ENCODE results near the gene HIP1.
A peak's percentile ranks its signal among the peaks of the same experiment; 100 is the strongest.
"Not testable (repeated sequence)": the region's sequence is repeated elsewhere in the genome, so short reads cannot be mapped to it uniquely, and the experiment has no call there.

HIP1 gene

DNA sequence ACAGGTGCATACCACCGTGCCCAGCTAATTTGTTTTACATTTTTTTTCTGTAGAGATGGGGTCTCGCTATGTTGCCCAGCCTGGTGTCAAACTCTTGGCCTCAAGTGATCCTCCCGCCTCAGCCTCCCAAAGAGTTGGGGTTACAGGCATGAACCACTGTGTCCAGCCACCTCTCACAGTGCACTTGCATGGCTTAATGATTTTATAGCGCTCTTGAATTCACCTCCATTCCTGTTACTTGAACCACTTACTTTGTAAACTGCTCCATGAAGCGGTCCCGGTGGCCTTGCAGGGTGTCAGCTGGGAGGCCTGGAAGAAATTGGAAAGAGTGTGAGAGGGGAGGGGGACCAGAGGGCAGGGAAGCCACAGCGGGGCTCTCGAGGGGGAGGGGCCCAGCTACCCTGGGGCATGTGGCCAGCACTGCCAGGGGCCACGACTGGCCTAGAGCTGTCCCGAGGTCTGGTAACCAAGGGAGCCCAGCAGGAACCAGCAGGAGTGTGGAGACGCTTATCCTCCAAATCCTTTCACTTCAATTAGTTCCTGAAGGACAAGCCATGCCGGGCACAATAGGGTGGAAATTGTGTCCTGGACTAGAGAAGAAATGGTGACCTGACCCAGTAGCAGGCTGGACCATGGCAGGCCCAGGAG is 170.7 kb downstream of the HIP1 start:
- DNase-seq, result no peak

DNA sequence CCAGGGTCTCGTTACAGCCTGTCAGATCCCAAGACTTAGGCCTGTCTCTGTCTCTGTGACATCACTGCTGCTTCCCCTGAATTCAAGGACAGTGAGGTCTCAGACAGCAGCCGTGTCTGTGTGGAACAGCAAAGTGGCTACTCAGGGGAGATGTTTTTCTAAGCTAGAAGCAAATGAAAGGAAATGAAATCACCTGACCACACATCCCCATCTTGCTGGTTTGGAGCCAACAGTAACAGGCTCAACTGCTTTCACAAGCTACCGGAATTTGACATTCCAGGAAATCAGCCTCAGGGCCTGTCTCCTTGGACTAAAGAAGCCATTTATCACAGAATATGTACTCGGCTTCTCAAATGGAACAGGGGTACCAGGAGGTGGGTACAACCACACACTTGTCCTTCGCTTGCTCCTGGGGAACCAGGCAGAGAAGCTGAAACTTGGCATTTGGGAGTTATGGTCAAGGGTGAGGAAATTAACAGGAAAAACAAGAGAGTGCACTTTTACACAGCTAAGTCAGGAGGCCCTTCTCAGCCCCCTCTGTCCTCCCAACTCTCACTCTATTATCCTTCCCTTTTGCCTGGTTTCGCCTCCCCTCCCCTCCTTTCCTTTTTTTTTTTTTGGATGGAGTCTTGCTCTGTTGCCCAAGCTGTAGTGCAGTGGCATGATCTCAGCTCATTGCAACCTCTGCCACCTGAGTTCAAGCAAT is 173.5 kb downstream of the HIP1 start:
- DNase-seq, result peak in 1 of 5 donors; percentile 8

DNA sequence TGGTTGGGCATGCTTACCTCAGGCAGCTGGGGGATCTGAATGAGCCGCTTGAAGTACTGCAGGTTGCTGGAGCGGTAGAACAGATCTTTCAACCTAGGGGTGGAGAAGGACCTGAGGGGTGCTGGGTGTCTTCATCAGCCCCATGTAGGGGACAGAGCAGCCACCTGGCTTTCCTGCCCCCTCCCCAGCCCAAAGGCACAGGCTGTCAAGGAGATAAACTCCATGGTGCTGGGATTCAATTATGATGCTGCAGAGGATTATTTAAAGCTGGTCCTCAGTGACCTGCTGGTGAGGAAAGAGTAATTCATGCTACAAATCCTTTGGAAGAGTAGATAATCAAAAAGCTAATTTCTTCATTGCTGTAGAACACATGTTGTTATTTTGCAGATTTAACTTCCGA is 175.6 kb downstream of the HIP1 start:
- no peak for DNase-seq

DNA sequence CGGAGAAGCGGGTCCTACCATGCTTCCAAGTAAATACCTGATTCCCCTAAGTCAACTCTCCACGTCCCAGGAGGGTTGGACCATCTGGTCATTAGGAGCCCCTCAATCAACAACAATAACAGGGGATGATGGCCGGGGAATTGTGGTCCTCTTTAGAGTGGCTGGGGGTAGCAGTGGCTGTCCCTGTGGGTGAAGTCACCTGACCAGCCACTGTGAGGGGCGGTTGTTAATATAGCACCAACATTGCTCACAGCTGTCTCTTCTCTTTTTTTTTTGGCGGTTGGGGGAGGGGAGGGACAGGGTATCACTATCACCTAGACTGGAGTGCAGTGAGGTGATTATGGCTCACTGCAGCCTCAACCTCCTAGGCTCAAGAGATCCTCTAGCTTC is 178.8 kb downstream of the HIP1 start:
- DNase-seq, result no peak

DNA sequence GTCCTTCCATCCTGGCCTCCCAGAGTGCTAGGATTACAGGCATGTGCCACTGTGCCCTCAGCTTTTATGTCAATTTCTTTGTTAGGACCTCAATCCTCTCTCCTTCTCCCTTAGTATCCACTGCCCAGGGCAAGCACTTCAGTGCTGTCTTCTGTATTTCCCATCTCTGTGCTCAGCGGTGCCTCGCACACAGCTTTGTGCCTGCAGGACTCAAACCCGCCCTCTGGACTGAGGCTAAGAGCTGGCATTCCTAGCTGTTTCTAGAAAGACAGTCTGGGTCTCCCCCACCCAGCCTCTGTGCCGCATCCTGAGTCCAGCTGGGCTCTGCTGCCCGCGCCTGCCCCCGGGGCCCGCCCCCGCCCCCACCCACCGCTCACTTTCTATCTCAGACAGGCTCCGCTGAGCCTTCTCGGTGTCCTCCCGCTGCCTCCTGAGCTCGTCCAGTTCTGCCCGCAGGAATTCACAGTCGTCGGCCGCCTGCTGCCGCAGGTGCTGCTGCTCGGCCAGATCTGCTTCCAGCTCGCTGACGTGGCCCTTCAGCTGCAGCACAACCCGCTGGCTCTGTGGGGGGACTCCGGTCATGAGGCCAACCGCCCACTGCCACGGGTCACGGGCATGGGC is 179.3 kb downstream of the HIP1 start:
- no peak for DNase-seq

DNA sequence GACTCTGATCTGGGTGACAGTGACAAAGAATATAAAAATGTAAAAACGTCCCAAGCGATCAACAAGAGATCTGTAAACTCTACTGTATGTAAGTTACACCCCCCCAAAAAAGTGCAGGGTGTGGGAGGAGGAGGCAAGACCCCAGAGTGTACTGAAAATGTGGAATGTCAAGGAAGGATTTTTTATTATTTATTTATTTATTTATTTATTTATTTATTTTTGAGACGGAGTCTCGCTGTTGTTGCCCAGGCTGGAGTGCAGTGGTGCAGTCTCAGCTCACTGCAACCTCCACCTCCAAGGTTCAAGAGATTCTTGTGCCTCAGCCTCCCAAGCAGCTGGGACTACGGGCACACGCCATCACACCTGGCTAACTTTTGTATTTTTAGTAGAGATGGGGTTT is 181.9 kb downstream of the HIP1 start:
- not testable (repeated sequence) for DNase-seq

DNA sequence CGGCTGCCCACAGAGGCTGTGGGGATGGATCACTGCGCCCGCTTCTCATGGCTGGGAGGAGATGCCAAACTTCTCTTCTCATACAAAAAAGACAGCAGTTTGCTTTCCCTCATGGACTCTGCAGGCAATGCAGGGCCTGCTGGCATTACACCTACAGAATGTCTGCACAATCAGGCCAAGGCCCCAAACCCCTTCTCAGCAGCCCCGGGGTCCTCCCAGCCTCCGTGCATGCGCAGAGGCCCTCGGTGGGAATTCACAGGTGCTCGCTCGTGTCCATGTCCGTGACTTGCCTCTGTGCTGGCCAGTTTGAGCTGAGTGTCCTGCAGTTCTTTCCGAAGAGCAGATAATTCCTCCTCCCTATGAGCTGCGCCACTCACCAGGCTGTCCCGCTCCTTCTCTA is 183.0 kb downstream of the HIP1 start:
- no peak for DNase-seq

DNA sequence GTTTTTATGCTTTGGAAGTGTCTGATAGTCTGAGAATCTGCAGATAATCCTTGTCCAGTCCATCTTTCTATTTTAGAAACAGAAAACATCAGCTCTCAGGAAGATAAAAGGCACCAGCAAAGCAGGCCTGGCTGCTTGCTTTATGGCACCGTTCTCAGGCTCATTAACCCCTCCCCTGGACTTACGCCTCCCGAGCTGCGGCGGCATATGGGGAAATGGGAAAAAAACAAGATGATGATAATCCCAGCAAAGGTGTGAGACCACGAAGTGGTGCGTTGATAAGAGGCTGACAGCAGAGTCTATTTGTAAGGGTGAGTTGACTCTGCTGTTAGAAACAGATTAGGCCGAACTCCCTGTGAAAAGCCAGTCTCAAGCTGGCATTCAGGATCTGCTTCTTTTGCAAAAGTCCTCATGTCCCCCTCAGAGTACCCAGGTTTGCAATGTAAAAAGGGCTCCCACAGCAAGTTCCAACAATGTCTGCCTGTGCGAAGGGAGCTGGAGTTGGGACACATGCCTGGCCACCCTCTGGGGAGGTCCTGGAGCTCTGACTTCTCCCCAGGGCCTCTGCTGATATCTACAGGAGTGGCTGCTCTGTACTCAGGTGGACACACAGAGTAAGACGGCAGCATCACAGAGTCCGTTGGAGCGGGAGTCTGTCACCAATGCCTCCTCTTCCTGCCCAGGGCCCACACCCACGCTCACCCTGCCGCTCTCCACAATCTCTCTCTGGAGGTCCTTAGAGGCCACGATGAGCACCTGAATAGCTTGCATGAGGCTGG is 192.3 kb downstream of the HIP1 start:
- no peak for DNase-seq

DNA sequence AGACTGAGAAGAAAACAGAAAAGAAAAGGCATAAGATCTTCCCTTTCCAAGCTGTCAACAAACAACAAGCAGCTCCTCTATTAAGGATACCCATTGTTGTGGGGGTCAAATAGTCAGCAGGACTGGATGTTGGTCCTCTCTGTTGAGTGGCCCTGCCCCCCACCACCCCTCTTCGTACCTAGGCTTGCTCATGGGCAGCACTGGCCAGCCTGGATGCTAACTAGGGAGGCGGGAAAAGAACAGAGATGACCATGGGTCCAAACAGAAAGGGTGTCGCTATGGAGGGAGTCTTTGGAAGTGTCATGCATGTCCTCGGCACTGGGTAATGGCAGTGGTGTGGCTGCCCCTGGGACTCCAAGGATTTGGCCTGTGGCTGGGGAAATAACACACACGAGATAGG is 201.0 kb downstream of the HIP1 start:
- DNase-seq, result no peak

DNA sequence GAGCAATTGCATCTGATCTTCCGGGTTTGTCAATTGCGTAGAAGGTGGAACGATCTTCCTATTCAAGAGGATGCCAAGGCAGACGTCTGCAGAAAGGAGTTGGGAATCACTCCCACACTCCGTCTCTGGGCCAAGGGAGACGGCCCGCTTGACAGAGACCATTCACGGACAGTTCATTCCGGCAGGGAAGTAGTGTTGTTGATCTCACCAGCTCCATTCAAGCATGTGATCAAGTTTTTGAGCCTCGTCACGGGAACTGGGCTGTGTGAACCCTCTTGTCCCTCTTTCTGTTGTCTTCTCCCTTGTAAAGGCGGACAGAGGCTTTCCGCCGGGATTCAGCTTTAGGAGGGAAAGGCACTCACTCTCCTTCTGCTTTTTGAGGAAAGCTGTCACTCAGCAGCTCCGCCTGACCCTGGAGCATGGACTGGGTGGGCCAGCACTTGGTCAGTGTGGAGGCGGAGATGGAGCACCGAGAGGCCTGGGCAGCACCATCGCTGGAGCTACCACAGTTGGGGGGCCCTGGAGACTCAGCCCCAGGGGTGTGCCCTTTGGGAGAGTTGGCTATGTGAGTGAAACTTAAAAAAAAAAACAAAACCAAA is 201.7 kb downstream of the HIP1 start:
- DNase-seq, result no peak

DNA sequence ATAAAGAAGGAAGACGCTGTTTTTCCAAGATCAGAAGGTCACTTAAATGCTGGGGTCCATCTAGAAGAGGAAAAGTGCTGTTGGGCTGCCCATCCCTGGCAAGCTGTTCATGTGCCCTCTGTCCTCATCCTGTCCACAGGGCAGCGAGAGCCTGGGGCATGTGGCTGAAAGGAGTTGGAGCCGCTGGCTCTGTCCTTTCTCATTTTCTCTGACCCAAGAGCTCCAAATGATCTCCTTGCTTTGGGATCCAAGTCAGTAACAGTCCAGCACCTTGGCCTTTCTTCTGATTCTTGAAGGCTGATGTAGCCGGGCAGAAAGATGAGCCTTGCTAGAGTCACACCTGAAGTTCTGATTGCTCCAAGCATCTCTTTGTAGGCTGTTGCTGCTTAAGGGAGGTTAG is 202.2 kb downstream of the HIP1 start:
- DNase-seq, result no peak

DNA sequence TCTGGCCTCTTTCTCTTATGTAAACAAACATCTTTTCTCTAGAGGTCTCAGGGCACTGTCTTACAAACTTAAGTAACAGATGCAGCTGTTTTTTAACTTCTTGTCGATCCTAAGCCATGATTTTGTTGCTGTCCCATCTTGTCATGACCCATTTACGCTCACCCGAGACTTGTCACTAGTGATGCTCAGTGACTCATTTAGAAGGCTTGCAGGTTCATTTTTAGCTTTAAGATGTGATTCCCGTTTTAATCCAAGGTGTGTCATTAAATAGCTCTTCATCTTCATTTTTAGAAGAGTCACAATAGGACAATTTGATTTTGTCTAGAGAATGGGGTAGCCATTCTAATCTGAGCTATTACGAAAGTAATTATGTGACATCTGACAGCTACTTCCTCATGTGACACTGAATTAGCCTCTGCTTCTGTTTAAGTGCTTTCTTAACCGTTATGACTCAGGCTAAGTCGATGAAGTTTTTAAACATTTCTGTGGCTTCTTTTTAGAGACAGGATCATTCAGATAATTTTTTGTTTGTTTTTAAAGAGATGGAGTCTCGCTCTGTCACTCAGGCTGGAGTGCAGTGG is 203.9 kb downstream of the HIP1 start:
- peak in 1 of 5 donors; percentile 38 for DNase-seq

DNA sequence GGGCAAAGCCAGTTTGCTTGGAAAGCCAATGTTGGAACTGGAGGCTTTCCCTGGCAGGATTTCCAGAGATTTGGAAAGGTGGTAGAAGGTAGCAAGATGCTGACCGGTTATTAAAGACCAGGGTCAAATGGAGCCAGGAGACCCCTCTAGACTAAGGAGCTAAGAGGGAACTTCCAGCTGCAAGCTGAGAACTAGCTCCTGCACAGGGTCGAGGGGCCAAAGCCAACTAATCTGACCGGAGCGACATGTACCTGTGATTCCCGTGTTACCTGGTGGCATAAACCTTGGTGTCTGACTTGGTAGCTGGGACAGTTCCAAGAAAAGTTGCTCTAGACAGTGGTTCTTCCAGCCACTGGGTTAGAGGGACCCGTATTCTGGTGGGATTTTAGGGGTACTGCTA is 204.8 kb downstream of the HIP1 start:
- no peak for DNase-seq

DNA sequence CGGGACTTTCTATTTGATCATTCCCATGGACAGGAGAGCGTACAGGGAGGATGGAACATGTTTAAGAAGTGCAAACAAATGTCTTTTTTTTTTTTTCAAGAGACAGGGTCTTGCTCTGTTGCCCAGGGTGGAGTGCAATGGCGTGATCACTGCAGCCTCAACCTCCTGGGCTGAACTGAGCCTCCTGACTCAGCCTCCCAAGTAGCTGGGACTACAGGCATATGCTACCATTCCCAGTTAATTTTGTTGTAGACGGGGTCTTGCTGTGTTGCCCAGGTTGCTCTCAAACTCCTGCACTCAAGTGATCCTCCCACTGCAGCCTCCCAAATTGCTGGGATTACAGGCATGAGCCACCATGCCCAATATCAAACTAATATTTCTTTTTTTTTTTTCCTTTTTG is 206.1 kb downstream of the HIP1 start:
- DNase-seq, result no peak

DNA sequence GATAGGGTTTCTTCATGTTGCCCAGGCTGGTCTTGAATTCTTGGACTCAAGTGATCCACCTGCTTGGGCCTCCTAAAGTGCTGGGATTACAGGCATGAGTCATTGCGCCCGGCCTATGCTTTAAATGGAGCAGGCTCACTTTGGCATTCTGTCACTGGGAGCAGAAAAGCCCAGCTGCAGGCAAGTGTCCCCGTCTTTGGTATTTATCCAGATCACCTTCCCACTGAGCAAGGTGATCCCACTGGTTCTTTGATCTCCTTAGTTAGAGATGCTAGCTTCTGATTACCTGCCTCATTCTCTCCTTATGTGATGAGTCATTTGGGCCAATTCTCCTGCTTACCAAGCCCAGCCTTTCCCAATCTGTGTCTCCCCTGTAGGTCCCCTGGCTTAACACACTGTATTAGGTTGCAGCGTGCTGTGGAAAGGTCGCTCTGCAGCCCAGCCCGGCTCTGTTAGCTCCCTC is 207.4 kb downstream of the HIP1 start:
- no peak for DNase-seq

DNA sequence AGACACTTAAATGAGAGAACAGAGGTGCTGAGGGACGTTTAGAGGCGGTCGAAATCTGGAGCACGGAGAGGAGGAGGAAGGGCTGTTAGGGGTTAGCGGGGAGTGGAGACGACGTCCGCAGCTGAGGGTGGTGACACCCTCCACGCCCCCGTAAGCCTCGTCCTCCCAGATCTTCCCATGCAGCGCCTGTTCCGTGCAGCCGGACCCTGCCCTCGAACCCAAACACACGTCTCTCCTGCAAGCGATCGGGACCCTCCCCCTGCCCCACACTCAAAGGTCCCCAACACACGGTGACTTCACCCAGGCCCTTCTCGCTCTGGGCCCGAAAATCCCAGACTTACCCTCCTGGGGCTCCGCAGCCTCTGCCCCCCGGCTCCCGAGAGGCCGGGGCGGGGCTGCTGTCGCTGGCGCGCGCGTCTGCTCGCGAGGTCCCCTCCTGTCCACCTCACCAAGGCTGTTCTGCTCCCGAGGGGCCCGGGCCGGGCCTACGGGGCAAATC is 211.5 kb downstream of the HIP1 start:
- DNase-seq, result peak in 2 of 5 donors; percentile 2 to 3

DNA sequence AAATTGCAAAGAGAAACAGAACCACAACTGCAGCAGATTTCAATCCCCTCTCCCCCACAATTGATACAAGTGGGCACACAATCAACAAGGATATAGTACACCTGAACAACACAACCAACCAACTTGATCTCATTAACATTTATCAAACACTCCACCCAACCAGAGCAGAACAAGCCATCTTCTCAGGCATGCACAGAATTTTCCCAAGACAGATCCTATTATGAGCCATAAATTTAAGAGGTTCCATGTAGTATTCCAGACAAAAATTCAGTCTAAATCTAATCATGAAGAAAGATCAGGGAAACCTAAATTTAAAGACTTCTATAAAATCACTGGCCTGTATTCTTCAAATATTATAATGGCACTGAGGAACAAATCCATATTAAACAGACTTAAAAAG is 217.0 kb downstream of the HIP1 start:
- not testable (repeated sequence) for DNase-seq

DNA sequence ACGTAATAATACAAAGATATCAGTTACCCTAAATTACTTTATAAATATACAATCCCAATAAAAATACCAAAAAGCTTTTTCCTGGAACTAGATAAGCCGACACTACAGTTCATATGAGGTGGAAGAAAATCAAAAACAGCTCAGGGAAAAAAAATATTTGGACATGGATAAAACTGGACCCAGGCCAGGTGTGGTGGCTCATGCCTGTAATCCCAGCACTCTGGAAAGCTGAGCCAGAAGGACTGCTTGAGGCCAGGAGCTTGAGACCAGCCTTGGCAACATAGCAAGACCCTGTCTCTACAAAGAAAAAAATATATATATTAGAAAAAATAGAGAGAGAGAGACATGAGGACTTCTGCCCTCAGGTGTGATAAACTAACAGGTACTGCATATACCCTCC is 219.9 kb downstream of the HIP1 start:
- not testable (repeated sequence) for DNase-seq

DNA sequence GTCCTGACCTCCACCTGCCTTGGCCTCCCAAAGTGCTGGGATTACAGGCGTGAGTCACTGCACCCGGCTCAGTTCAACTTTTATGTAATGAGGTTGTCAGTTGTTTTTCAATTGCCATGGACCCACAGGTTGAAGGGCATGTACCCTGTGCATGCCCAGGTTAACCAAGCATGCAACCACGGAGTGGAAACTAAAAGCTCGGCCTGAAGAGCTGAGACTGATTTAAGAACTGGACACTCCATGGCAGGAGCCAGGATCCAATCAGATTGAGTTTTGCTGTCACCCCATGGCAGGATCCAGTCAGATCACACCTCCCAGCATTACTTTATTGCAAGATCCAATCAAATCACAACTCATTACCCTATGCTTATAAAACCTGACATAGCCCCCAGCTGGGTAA is 229.7 kb downstream of the HIP1 start:
- not testable (repeated sequence) for DNase-seq

DNA sequence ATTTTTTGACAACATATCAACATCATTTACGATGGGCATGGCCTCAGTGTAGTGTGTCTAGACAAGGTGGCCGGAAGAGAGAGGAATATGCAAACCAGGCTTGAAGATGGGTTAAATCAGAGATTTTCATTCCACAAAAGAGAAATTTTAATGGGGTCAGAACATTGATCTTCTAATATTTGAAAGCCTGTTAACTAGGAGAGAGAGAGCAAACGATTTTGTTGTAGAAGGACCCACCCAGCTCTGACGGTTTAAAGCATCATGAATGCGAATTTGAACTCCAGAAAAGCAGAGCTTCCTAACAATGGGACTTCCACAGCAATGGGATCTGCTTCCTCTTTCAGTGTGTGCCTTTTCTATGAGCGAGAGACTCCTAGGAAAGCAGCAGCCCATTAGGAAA is 246.7 kb downstream of the HIP1 start, which contains the start of gene SPDYE5:
Gene SPDYE5, plus strand, starts transcription at position 301 of the 400 bp plus-strand sequence. CDS start 1,728 bp downstream, outside the sequence.
- DNase-seq, result not testable (repeated sequence)

DNA sequence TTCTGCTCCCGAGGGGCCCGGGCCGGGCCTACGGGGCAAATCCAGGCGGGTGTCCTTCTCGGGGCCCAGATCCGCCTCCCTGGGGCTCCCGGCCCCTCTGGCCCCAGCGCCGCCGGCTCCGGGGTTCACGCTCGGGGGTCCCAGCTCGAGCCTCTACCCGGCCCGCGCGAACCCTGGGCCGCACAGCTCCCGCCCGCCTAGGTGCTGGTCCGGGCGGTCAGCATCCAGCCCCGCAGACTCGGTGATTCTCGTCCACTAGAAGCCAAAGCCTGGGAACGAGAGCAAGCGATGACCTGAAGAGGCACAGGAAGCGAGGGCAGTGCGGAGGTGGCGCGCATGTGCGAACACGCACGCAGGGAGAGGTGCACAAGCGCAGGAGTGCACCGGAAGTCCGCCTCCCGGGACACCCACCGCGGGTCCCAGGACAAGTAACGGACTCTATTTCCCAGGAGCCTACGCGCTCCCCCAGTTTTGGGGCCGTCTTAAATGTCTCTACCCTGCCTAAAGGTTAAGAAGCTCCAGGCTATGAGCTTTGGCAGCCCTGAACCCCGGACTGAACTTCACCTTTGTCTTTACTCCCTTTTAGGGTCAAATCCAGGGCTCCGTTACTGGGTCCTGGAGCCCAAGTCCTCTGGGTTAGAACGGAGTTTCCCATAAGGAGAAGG is 252.6 kb downstream of the HIP1 start, which contains the start of gene POM121C:
Gene POM121C, minus strand, starts transcription at position 321 of the 665 bp plus-strand sequence. CDS start 44,803 bp downstream, outside the sequence.
- DNase-seq, result peak; percentile 67 to 91 (median 78)
